ENCODE measurements around the gene ABTB2. TPM values are rescaled to one million over a fixed set of nuclear protein-coding genes. Genes with fewer than 3 reads are reported as not detected.

Gene ABTB2
- total and polyA plus RNA-seq, 9 of the 15 experiments (the other 6 are each of a cell fraction or from before 2014, with no cell fraction given), result 0.03 to 0.18 (median 0.12) TPM; not detected in 2

- FAIRE-seq, result peak; percentile 65
- peak; percentile 67 for ATAC-seq
- Histone ChIP-seq H4K20me1 (replicated peaks; ENCODE audit: control insufficient read depth, insufficient read depth, low read length) (peaks cover 12% of the 10 kb centered on the region), H3K4me2 (ENCODE audit: insufficient read depth, low read length) (no peak overlapping the region), H3K4me1 (replicated peaks in 1 of 2; ENCODE audit: control insufficient read depth in 2 of 2, insufficient read depth in 2 of 2, low read length in 2 of 2) (peaks cover 8 to 16% of the 10 kb centered on the region in 2 experiments; a peak in 4 of 5 replicates), H3K27me3 (ENCODE audit: control insufficient read depth in 2 of 2, insufficient read depth in 2 of 2, low read length in 2 of 2) (peaks cover 12 to 44% of the 10 kb centered on the region in 2 experiments; a peak in 4 of 5 replicates), H3K36me3 (ENCODE audit: control insufficient read depth, insufficient read depth, low read length) (no peaks in the 10 kb centered on the region), H3K9ac (ENCODE audit: insufficient read depth in 1 of 2, low read depth in 2 of 2, low read length in 2 of 2) (peak overlapping the region in 1 of 2 experiments; percentile 68; a peak in 2 of 4 replicates), H3K27ac (ENCODE audit: extremely low read depth, low read depth, low read length) (no peak overlapping the region), H3K79me2 (ENCODE audit: control insufficient read depth, insufficient read depth, low read length) (no peaks in the 10 kb centered on the region), H2AFZ (ENCODE audit: low read depth, low read length) (no peak overlapping the region), H3K9me1 (ENCODE audit: control insufficient read depth, insufficient read depth, low read length) (no peaks in the 10 kb centered on the region), H3K4me3 (no peak overlapping the region), H3K9me3 (replicated peaks; ENCODE audit: control insufficient read depth, insufficient read depth, low read depth, low read length) (no peaks in the 10 kb centered on the region)
- in situ Hi-C loops (cut with MboI), result loop anchor here (25.0 kb wide), 1 partner anchor 325 kb away; no protein-coding TSS in a partner anchor
- DNase-seq (ENCODE audit: extremely low read depth in 1 of 4, low spot score in 3 of 4), result peak; percentile 53 to 66 (median 62)
- CTCF ChIA-PET (ENCODE audit: low intra/inter-chr PET ratio), result no interaction called here
- no TSS peak for BruUV-seq (replicated peaks)
- POLR2A ChIA-PET, result interaction anchor here (1.6 kb wide), 1 partner anchor 12 kb away, joined by 8 read pairs; no protein-coding TSS in a partner anchor
- intact Hi-C loops (cut with micrococcal nuclease), result no loop called here
- WGBS (ENCODE audit: insufficient coverage, low coverage, missing lambda C conversion rate), result 20% methylated on average over 18 of the region's 18 CpGs
- peak; percentile 97 for TF ChIP-seq ATF3 (IDR thresholded peaks at IDR 0.05)
- peak; percentile 95 for TF ChIP-seq ATF3 (CRISPR knock-in tag; conservative IDR thresholded peaks at IDR 0.05)
- no peak for TF ChIP-seq ZBTB40 (IDR thresholded peaks at IDR 0.05)
- no peak for TF ChIP-seq ZBTB40 (CRISPR knock-in tag; IDR thresholded peaks at IDR 0.05)
- TF ChIP-seq FOS (IDR thresholded peaks at IDR 0.05; ENCODE audit: extremely low read depth, insufficient read length), result peak; percentile 7
- TF ChIP-seq TFAP4 (CRISPR knock-in tag; IDR thresholded peaks at IDR 0.05; ENCODE audit: borderline replicate concordance), result peak; percentile 45; the same call in 1 of the 2 replicates
- 0 out of 2 replicates have a peak, but pooled peaks have one; percentile 56 for TF ChIP-seq TARDBP (IDR thresholded peaks at IDR 0.05)
- no peak for TF ChIP-seq NKRF (IDR thresholded peaks at IDR 0.05; ENCODE audit: borderline replicate concordance)
These were observed 195.9 kb downstream of the ABTB2 start for GRCh38 chr11:34161812-34162492.

Data from K562 (cell line).